ENCODE measurements around the gene UNC13D. TPM values are rescaled to one million over a fixed set of nuclear protein-coding genes. Genes with fewer than 3 reads are reported as not detected.
"Not testable (repeated sequence)": the region's sequence is repeated elsewhere in the genome, so short reads cannot be mapped to it uniquely, and the experiment has no call there.

Gene UNC13D
- total RNA-seq, 1 experiment from 2014 or later, result 138 TPM

DNA sequence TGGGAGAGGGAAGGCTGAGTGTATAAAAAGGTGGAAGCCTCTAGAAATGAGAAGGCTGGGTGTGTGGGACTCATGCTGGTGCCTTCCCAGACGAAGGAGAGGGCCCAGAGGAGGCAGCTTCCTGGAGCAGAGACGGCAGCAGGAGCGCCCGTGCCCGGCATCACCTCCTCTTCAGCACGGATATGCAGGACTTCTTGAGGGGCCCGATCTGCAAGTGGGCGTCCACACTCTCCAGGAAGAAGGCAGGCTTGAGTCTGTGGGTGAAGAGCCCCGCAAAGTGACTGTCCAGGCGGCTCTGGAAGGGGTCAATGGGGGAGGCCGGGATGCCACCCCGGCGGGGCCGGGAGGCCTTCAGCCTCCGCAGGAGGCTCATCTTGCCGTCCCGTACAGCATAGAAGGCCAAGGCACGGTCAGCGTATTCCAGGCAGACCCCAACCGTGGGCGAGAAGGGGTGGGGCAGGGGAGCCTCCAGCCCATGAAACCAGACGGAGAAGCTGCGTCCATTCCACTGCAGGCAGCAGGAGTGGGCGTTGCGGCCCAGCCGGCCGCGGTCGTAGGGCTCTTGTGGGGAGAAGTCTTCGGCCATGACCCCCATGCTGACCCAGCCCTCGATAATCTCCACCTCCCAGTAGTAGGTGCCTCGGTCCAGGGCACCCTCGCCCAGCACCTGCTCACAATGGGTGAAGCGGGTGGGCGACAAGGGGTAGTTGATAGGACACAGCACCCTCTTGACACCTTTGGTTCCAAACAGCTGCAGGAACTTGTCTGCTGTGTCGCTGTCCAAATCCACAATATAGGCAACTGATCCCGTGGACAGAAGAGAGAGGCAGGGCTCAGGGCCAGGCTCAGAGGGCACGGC lies 30.3 kb upstream of the UNC13D start:
- no peak for DNase-seq (ENCODE audit: low spot score)

DNA sequence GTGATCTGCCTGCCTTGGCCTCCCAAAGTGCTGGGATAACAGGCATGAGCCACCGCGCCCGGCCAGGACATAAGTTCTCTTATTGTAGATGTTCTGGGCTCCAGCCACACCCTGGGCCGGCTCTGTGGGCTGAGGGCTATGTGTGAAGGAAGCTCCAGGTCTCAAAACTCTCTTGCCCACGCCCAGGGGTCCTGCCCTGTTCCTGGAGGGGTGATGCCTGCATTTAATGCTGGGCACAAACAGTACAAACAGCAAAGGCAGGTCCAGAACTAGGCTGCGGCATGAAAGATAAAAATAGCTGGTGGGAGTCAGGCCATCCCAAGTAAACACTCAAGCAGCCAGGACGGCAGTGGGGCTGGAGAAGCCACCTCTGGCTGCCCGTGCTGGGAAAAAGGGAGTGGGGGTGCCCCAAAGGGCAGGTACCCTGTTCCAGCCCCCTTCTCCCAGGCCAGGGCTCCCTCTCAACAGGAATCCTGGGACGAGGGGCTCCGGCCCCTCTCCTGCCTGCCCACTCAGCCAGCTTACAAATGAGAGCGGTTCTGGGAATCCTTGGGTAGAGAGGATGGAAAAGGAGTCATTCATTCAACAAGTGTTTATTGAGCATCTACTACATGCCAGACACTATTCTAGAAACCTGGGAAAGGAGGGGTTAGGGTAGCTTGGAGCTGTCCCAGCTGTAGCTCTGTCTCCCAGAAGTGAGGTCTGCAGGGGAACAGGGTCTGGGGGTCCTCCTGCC lies 29.6 kb upstream of the UNC13D start:
- DNase-seq (ENCODE audit: low spot score), result no peak

DNA sequence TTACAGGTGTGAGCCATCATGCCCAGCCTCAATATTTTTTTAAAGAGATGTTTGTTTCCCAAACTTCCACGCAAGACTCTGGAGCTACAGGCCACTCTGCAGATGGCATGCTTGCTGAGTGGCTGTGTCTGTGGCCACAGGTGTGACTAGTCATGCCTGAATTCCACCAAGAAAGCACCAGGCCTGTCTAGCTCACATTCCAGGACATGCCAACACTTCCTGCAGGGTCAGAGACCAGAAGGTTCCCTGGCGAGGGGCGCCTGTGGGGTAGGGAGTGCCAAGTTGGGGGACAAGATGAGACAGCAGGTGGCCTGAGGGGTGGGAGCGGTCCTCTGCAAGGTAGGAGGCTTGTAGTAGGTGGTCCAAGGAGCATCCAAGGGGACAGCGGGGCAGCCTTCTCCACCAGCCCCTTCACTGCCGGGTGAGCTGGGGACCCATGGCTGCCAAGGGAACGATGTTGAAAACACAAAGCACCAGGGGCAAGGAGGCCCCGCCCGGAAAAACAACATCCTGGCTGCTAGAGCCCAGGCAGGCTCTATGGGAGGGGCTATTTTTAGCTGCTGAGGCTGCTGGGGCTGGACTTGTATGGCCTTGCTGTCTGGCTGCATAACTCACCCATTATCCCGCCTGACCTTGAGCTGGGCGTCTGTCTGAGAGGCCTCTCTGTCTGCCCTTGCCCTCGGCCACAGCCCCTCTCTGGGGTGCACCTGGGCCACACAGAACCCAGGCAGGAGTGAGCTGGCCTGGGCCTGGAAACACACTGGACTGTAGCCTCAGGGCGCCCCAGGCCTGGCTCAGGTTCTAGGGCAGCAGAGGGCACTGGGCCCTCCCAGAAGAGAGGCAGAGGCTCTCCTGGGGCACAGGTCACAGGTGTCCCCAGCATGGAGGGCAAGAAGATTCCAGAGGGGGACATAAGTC lies 28.5 kb upstream of the UNC13D start:
- peak; percentile 94 for DNase-seq (ENCODE audit: low spot score)

DNA sequence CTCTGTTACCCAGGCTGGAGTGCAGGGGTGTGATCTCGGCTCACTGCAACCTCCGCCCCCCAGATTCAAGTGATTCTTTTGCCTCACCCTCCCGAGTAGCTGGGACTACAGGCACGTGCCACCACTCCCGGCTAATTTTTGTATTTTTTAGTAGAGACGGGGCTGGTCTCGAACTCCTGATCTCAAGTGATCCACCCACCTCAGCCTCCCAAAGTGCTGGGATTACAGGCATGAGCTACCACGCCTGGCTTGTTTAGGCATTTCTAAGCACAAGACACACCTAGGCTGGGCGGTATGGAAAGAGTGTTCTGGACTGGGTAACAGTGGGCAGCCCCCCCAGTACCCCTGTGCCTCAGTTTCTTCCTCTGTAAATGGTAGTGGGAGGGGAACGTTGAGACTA lies 26.0 kb upstream of the UNC13D start:
- not testable (repeated sequence) for DNase-seq (ENCODE audit: low spot score)

DNA sequence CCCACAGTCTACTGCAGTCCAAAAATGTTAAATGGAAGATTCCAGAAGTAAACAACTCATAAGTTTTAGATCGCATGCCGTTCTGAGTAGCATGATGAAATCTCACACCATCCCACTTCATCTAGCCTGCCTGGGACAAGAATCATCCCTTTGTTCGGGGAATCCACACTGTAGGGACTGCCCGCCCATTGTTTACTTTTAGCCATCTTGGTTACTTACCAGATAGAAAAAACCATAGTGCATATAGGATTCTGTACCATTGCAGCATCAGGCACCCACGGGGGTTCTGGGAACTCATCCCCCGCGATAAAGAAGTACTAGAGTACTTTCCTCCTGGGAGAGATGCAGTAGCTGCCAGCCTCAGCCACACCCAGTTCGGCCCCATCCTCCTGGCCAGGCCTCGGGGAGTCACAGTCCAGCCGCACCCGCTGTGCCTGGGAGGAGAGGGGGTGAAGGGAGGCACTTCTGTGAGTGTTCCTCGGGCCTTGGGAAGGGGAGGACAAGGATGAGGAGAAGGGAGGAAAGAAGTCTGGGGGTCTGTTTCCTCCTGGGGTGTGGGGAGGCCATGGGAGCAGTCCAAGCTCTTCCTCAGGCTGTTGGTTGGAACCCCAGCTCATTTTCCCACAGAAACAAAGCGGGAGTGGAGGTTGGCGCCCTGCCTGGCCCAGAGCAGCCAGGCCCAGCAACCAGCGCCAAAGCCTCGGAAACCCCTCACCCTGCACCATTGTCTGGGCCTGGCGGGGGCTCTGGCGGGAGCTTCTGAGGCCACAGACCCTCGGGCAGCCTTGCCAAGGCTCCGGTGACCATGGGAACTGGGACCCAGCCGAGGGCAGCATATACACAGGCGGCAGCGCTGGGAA lies 25.3 kb upstream of the UNC13D start:
- DNase-seq (ENCODE audit: low spot score), result peak; percentile 70

DNA sequence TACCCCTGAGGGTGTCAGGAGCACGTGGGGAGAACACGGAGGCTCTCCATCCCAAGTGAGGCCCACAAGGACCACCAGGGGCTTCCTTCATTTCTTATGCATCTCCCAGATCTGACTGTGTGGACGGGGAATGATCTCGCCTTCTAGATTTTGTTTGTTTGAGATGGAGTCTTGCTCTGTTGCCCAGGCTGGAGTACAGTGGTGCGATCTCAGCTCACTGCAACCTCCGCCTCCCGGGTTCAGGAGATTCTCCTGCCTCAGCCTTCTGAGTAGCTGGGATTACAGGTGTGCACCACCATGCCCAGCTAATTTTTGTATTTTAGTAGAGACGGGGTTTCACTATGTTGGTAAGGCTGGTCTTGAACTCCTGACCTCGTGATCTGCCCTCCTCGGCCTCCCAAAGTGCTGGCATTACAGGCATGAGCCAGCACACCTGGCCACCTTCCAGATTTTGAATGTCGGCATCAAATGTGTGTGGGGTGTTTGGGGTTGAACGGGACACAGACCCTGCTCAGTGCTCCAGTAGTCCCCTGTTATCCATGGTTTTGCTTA lies 24.6 kb upstream of the UNC13D start:
- DNase-seq (ENCODE audit: low spot score), result not testable (repeated sequence)

DNA sequence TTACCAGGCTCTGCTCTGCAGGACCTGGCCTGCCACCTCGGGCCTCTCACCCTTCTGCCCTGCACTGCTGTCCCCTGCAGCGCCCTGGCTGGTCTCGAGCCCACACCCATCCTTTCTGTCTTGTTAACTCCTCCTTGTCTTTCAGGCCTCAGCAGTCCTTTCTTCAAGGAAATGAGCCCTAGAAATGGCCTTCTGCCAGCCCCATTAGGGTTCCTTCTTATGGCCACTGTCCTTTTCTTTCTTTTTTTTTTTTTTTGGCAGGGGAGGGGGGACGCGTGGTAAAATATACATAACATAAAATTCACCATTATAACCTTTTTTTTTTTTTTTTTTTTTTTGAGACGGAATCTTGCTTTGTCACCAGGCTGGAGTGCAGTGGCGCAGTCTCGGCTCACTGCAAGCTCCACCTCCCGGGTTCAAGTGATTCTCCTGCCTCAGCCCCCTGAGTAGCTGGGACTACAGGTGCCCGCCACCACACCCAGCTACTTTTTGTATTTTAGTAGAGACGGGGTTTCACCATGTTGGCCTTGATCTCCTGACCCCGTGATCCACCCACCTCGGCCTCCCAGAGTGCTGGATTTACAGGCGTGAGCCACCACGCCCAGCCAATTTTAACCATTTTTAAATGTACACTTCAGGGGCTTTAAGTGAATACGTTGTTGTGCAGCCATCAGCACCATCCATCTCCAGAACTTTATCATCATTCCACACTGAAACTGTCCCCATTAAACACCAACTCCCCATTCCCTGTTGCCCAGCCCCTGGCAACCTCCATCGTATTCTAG lies 21.4 kb upstream of the UNC13D start:
- not testable (repeated sequence) for DNase-seq (ENCODE audit: low spot score)

DNA sequence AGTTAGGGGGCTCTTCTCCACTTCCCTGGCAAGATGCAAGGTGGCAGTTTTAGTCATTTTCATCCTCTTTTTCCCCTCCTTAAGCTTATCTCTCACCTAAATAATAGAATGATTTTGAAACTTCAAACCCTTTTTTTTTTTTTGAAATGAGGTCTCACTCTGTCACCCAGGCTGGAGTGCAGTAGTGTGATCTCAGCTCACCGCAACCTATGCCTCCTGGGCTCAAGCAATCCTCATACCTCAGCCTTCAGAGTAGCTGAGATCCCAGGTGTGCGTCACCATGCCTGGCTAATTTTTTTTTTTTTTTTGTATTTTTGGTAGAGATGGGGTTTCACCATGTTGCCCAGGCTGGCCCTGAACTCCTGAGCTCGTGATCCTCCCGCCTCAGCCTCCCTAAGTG lies 20.7 kb upstream of the UNC13D start:
- not testable (repeated sequence) for DNase-seq (ENCODE audit: low spot score)

DNA sequence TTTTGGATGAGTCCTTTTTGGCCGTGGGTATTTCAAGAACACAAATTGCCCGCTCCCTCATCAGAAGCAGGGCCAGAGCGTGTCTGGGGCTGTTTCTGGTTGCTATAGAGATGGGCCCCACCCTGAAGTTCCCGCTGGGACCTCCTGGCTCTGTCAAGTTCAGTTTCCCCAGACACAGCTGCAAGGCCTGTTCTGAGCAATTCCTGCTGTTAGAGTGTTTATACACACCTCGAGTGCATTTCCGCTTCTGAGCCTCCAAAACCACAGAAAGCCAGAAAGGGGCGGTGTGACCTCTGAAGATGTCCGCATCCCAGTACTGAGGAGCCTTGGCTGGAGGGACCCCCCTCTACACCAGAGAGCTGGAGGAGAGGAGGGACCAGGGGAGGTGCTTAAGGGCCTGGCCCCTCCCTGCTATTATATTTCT lies 20.3 kb upstream of the UNC13D start:
- DNase-seq (ENCODE audit: low spot score), result peak; percentile 86

DNA sequence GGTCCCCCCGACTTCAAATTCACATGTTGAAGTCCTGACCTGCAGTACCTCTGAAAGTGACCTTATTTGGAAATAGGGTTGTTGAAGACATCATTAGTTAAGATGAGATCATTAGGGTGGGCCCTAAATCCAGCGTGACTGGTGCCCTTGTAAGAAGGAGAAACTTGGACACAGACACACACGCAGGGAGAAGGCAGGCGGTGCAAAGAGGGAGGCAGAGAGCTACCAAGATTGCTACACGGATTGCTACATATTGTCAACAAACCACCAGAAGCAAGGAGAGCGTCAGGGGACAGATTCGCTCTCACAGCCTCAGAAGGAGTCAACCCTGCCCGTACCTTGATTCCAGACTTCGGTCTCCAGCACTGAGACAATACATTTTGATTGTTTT lies 17.7 kb upstream of the UNC13D start:
- no peak for DNase-seq (ENCODE audit: low spot score)

DNA sequence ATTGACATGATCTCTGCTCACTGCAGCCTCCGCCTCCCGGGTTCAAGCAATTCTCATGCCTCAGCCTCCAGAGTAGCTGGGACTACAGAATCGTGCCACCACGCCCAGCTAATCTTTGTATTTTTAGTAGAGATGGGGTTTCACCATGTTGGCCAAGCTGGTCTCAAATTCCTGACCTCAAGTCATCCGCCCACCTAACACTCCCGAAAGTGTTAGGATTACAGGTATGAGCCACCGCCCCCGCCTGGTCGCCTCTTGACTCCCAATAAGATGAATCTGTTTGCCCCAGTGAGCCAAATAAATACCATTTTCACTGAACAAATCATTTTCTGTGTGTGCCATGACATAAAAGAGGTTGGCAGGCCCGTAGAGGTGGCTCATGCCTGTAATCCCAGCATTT lies 15.2 kb upstream of the UNC13D start:
- not testable (repeated sequence) for DNase-seq (ENCODE audit: low spot score)

DNA sequence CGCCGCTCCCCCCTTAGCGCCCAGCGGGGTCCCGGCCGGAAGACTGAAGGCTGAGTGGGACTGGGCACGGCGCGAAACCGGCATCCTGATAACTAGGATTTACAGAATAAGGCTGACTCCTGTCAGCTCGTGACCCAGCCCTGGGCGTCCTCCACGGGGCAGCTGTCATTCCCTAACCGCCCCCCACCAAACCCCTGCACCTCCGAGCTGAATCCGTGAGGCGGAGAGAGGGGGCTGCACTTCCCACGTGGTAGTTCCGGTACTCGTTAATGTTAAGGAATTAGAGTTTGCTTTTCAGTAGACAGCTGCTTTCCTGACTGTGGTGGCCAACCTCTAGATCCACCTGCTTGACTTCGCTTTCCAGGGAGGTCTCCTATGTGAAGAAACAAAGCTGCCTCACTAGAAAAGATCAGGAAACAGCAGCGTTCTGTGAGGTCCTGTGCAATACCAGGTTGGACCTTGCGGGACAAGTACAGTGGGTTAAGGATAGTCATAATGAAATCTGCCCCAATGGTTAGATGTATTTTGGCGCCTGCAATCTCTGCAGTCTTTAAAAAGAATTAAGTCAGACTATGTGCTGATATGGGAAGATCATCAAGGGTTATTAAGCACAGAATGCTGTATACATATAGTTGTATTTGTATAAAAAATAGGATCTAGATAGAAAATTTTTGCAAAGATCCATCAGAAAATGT lies 12.0 kb upstream of the UNC13D start:
- DNase-seq (ENCODE audit: low spot score), result no peak

DNA sequence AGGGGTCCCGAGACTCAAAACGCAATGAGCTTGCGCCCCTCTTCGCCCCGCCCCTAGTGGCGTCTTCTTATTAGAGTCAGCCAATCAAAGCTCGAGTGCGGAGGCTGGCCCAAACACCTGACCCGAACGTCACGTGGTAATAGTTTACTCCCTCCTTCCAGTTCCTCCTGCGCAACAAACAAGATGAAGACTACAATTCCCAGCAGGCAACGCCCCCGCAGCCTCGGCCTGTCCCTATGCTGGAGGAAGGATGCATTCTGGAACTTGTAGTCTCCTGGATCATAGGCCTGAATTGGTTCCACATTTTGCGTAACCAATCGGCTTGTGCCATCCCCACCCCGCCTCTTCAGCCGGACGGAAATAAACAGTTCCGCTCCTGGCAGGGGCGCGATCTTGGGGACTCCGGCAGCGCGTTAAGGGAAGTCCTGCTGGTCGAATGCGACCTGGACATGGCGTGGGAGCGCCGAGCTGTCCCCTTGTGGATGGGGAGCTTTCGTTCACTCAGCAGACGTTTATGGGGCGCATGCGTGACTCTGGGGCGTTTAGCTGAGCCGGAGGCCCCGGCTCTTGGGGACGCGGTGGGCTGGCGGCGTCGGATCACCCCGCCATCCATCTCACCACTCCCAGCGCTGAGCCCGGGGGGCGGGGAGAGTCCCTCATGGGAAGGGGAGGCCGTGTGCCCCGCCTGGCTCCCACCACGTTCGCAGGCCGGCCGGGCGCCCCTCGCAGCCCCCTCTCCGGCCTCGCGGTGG lies 11.3 kb upstream of the UNC13D start, which contains the start of gene WBP2:
Gene WBP2, minus strand, starts transcription at position 26 of the 752 bp plus-strand sequence. CDS start 38 bp downstream, outside the sequence.
- peak; percentile 100 for DNase-seq (ENCODE audit: low spot score)

DNA sequence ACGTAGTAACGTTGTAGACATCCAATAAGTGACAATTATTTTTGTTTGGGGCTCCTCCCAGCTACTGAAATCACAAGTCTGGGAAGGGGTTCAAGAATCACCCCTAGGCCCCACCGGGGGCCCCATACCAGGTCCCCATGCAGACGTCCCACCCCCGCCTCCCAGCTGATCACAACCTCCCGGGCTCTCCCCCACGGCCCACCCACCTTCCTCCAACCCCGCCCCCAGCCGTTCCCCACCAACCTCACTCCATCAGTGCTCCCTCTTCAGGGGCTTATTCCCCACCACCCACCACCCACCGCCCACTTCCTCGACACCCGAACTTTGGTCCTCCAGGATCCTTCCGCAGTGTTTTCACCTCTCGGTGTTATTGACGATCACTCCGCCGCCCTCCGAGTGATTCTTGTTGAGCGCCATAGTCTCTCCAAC lies 10.7 kb upstream of the UNC13D start:
- no peak for DNase-seq (ENCODE audit: low spot score)

DNA sequence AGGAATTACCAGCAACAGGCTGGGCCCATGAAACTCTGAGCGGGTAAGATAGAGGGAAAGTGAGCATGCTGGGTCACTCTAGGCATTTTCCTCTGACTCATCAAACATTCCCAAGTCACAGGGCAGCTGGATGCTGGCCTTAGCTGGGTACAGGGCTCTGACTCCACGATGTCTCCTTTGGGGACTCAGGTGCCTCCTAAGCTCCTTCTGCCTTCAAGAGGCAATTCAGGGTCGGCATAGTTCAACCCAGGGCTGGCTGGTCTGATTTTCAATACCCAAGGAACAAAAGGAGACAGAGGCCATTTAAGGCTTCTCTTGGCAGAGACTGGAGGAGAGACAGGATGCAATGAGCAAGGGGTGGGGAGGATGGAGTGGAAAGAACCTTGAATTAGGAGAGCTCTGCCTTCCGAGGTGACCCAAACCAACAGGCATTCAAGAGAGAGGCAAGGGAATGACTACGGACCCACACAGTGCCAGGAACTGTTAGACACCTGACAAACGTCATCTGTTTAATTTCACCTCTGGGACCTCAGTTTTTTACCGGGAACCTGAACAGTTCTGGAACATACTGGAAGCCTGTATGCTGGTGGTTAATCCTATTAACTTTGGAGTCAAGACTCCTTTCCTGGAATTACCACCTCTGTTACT lies 10.0 kb upstream of the UNC13D start:
- peak; percentile 92 for DNase-seq (ENCODE audit: low spot score)

DNA sequence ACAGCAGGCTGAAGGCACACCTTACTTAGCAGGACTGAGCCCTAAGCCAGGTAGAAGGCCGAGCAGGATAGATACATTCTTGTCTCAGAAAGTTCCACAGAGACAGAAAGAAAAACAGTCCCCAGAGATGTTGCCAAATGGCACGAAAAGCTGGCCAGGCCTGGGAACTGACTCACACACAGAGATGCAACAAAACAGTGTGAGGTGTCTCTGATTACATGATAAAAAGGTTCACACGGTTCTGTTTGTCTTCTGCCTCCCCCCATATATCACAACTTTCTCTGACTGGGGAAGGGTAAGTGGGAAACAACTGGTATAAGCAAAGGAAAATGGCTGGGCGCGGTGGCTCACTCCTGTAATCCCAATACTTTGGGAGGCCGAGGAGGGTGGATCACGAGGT lies 9.2 kb upstream of the UNC13D start:
- peak; percentile 81 for DNase-seq (ENCODE audit: low spot score)

DNA sequence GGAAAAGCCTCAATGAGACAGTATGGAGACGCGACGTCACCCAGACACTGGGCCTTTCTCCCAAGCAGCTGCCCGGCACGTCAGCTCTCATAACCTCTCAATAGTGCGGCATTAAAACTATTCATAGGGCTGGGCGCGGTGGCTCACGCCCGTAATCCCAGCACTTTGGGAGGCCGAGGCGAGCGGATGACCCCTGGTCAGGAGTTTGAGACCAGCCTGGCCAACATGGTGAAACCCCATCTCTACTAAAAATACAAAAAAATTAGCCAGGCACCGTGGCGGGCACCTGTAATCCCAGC lies 7.4 kb upstream of the UNC13D start:
- not testable (repeated sequence) for DNase-seq (ENCODE audit: low spot score)

Measured in A172 (cell line).